Measurements from ENCODE around the gene PLA2G4A.

Gene PLA2G4A

DNA sequence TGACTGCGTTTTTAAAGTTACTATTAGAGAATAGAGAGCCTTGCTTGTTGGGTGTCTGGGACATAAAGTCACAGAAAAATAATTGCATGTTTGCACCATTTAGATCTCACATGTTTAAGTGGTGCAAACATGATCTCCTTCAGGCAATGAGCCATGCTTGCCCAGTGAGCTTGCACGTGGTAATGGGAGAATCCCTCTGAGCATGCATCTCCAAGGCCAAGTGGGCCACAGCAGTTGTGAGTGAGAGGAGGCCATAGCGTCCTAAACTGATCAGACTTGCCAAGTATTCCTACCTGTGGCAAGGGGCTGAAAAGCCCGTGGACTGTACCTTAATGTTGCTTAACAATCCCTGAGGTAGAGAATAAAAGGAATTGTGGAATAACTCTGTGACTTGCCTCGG is 158.3 kb downstream of the PLA2G4A start:
- TF ChIP-seq, protein P1, sequence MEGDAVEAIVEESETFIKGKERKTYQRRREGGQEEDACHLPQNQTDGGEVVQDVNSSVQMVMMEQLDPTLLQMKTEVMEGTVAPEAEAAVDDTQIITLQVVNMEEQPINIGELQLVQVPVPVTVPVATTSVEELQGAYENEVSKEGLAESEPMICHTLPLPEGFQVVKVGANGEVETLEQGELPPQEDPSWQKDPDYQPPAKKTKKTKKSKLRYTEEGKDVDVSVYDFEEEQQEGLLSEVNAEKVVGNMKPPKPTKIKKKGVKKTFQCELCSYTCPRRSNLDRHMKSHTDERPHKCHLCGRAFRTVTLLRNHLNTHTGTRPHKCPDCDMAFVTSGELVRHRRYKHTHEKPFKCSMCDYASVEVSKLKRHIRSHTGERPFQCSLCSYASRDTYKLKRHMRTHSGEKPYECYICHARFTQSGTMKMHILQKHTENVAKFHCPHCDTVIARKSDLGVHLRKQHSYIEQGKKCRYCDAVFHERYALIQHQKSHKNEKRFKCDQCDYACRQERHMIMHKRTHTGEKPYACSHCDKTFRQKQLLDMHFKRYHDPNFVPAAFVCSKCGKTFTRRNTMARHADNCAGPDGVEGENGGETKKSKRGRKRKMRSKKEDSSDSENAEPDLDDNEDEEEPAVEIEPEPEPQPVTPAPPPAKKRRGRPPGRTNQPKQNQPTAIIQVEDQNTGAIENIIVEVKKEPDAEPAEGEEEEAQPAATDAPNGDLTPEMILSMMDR (IDR thresholded peaks at IDR 0.05; ENCODE audit: low read depth, low read length, missing control alignments): no peak
- no peak overlapping the region for H3K4me3 ChIP-seq (ENCODE audit: low read depth, low read length)
- no peak for DNase-seq (ENCODE audit: low read depth)

DNA sequence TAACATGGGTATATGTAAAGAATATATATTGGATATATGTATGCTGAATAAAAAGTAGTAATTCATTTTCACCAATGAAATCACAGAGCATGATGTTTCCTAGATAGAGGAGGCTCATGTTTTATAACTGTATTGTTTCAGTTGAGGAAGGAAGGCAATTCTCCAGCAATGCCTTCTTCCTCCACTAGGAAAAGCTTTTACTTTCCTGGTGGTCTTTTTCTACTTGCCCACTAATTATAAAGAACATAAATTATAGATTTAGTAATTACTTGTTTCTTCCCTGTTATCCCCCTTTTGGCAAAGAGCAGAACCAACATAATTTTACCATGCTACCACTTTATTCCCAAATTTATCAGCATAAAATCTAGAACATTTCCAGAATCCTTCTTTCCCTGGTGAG is 159.0 kb downstream of the PLA2G4A start:
- TF ChIP-seq, protein P1 (IDR thresholded peaks at IDR 0.05; ENCODE audit: low read depth, low read length, missing control alignments): no peak
- H3K4me3 ChIP-seq (ENCODE audit: low read depth, low read length): no peak overlapping the region
- no peak for DNase-seq (ENCODE audit: low read depth)

DNA sequence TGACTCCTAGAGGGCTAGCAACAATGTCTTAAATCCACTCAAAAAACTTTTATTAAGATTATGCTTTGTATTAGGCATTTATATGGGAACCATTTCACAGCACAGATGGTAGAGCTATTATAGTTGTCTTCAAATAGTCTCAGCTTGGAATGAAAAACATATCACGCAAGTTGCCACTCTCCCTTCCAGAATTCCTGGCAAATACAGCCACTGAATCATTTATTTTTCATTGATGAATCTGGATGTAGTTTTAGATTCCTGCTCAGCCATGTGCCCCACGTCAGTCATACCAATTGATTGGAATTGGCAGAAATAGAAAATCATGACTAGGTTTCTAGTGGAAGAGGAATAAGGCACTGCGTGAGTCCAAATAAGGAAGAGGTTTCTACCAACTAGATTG is 165.2 kb downstream of the PLA2G4A start:
- TF ChIP-seq, protein P1 (IDR thresholded peaks at IDR 0.05; ENCODE audit: low read depth, low read length, missing control alignments): no peak
- H3K4me3 ChIP-seq (ENCODE audit: low read depth, low read length): no peak overlapping the region
- no peak for DNase-seq (ENCODE audit: low read depth)

DNA sequence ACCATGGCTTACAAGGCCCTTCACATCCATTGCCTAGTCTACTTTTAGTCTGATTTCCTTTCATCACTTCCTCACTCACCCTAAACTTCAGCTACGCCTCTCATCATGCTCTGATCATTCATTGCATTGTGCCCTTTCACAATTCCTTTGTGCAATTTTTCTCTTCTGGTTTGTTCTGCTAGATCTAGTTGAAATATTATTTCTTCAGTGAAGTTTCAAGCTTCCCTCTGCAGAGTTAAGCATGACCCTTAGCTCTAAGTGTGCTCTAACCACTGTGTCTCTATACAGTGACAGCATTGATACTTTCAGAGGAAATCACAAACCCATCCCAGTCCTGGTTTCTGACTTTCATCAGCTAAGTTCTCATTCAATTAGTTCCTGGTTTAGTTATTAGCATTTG is 166.1 kb downstream of the PLA2G4A start:
- no peak for DNase-seq (ENCODE audit: low read depth)
- H3K4me3 ChIP-seq (ENCODE audit: low read depth, low read length): no peak overlapping the region
- TF ChIP-seq, protein P1 (IDR thresholded peaks at IDR 0.05; ENCODE audit: low read depth, low read length, missing control alignments): no peak

DNA sequence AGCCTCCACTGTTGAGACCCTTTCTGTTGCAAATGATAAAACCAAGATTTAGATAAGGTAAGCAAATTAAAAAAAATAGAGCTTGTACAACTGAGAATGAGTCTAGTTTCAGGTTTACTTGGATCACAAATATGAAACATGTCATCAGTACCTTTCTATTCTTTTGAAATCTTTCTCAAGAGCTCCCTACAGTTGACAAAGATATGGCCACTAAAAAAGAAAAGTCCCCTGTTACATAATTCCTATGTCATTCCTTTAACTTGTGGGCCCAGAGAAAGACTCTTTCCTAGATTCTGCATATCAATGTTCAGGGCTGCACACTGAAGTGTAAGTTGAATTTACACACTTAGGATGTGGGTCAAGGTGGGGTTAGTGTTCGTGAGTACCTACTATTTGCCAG is 168.1 kb downstream of the PLA2G4A start:
- TF ChIP-seq, protein P1 (IDR thresholded peaks at IDR 0.05; ENCODE audit: low read depth, low read length, missing control alignments): no peak
- no peak for DNase-seq (ENCODE audit: low read depth)
- H3K4me3 ChIP-seq (ENCODE audit: low read depth, low read length): no peak overlapping the region

DNA sequence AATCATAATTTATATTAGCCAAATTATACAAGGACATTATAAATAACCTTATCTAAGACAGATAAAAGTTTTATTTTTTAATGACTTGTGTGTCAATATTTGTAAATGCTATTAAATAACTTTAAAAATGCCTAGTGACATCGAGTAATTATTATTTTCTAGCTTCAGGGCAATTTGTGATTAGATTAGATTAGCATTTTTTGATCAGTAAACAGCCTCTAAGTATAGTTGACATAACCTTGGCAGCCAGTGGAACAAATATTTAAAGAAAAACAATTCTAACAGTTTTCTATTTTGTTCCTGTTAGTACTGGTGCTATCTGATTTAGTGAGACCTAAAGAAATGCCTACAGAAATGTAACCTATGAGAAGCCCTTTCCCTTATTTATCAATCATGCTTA is 169.1 kb downstream of the PLA2G4A start:
- TF ChIP-seq, protein P1 (IDR thresholded peaks at IDR 0.05; ENCODE audit: low read depth, low read length, missing control alignments): no peak

DNA sequence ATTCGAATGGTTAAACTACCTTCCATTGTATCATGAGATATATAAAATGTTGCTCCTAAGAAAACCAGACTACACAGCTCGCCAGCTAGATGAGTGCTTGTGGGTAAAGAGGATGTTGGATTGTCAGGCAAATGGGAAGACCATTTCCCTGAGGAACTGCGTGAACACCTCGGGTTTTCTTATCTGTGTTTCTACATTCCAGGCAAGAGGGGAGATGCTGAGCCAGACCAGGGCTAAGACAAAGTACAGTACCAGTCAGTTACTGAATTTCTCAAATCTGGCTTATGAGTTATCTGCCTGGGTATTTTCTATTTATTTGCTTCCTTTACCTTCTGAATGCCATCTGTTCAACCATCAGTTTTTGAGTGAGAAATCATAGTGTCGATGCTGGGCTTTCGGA is 170.8 kb downstream of the PLA2G4A start:
- no peak overlapping the region for H3K4me3 ChIP-seq (ENCODE audit: low read depth, low read length)
- DNase-seq (ENCODE audit: low read depth): no peak
- TF ChIP-seq, protein P1 (IDR thresholded peaks at IDR 0.05; ENCODE audit: low read depth, low read length, missing control alignments): no peak

More for the DNA sequence above, 169.1 kb downstream of the PLA2G4A start:
- no peak for DNase-seq (ENCODE audit: low read depth)
- no peak overlapping the region for H3K4me3 ChIP-seq (ENCODE audit: low read depth, low read length)

Measured in GM12864 (cell line).